H9 (cell line): ENCODE measurements around the gene NR0B2. TPM values are rescaled to one million over a fixed set of nuclear protein-coding genes. Genes with fewer than 3 reads are reported as not detected.
A peak's percentile ranks its signal among the peaks of the same experiment; 100 is the strongest.

Experiments used
- DNase-seq: peaks from one replicate; pipeline ENCODE4 v3.0.0-alpha.2; 2017
- H2AFZ ChIP-seq: one replicate; pipeline ENCODE4 v1.6.1; 2013; ENCODE audit warnings: mild to moderate bottlenecking, low read length, control low read depth, moderate library complexity
- H2AK5ac ChIP-seq: 2 replicates; pipeline ENCODE4 v1.6.1; 2013; ENCODE audit warnings: low read length, control low read depth, mixed read lengths; ENCODE audit not compliant: insufficient read length
- H2BK120ac ChIP-seq: one replicate; pipeline ENCODE4 v1.6.1; 2013; ENCODE audit warnings: low read depth, mild to moderate bottlenecking, low read length, control low read depth, inconsistent platforms; ENCODE audit not compliant: poor library complexity, severe bottlenecking
- H2BK12ac ChIP-seq: 2 replicates; pipeline ENCODE4 v1.6.1; 2013; ENCODE audit warnings: low read length, control low read depth, mixed read lengths, low read depth; ENCODE audit not compliant: insufficient read length
- H2BK15ac ChIP-seq: 2 replicates; pipeline ENCODE4 v1.6.1; 2013; ENCODE audit warnings: low read depth, low read length, control low read depth
- H2BK20ac ChIP-seq: one replicate; pipeline ENCODE4 v1.6.1; 2013; ENCODE audit warnings: low read depth, mild to moderate bottlenecking, low read length, control low read depth, inconsistent platforms; ENCODE audit not compliant: poor library complexity, severe bottlenecking
- H2BK5ac ChIP-seq: 2 replicates; pipeline ENCODE4 v1.6.1; 2013; ENCODE audit warnings: low read length, control low read depth, mixed read lengths; ENCODE audit not compliant: insufficient read length
- H3K14ac ChIP-seq: 2 replicates; pipeline ENCODE4 v1.6.1; 2013; ENCODE audit warnings: low read length, control low read depth; ENCODE audit not compliant: insufficient read depth
- H3K18ac ChIP-seq: 2 replicates; pipeline ENCODE4 v1.6.1; 2013; ENCODE audit warnings: low read depth, mild to moderate bottlenecking, mixed read lengths, low read length, control low read depth; ENCODE audit not compliant: insufficient read length
- H3K23ac ChIP-seq: 2 replicates; pipeline ENCODE4 v1.6.1; 2013; ENCODE audit warnings: low read length, control low read depth, mixed read lengths, low read depth; ENCODE audit not compliant: insufficient read length
- H3K23me2 ChIP-seq: 2 replicates; pipeline ENCODE4 v1.6.1; 2013; ENCODE audit warnings: low read depth, mild to moderate bottlenecking, mixed read lengths, low read length, control low read depth; ENCODE audit not compliant: insufficient read length, poor library complexity, severe bottlenecking
- H3K27ac ChIP-seq: 2 replicates; pipeline ENCODE4 v1.5.1; 2013; ENCODE audit warnings: low read length, control low read depth, mixed read lengths, low read depth; ENCODE audit not compliant: insufficient read length
- H3K27me3 ChIP-seq: 2 replicates; pipeline ENCODE4 v1.6.1; 2013; ENCODE audit warnings: low read length, control low read depth, inconsistent platforms; ENCODE audit not compliant: insufficient read depth
- H3K4ac ChIP-seq: 2 replicates; pipeline ENCODE4 v1.6.1; 2013; ENCODE audit warnings: low read depth, mild to moderate bottlenecking, control low read depth, inconsistent platforms, low read length, moderate library complexity
- H3K4me1 ChIP-seq: 2 replicates; pipeline ENCODE4 v1.6.1; 2013; ENCODE audit warnings: low read length, control low read depth, inconsistent platforms; ENCODE audit not compliant: insufficient read depth
- H3K4me2 ChIP-seq: 2 replicates; pipeline ENCODE4 v1.6.1; 2013; ENCODE audit warnings: low read length, control low read depth, mixed read lengths; ENCODE audit not compliant: insufficient read length, insufficient read depth
- H3K56ac ChIP-seq: 2 replicates; pipeline ENCODE4 v1.6.1; 2013; ENCODE audit warnings: low read depth, mild to moderate bottlenecking, mixed read lengths, low read length, control low read depth; ENCODE audit not compliant: insufficient read length
- H3K79me1 ChIP-seq: 2 replicates; pipeline ENCODE4 v1.6.1; 2013; ENCODE audit warnings: low read depth, mild to moderate bottlenecking, moderate library complexity, low read length, control low read depth, inconsistent platforms; ENCODE audit not compliant: insufficient read depth, poor library complexity, severe bottlenecking
- H3K79me2 ChIP-seq: 2 replicates; pipeline ENCODE4 v1.6.1; 2013; ENCODE audit warnings: low read length, control low read depth, inconsistent platforms; ENCODE audit not compliant: insufficient read depth
- H3K9ac ChIP-seq: 2 replicates; pipeline ENCODE4 v1.6.1; 2013; ENCODE audit warnings: low read length, control low read depth, mixed read lengths; ENCODE audit not compliant: insufficient read length; ENCODE audit errors: extremely low read depth
- H3K9me3 ChIP-seq: one replicate; pipeline ENCODE4 v1.6.1; 2013; ENCODE audit warnings: low read depth, low read length, inconsistent platforms; ENCODE audit not compliant: control insufficient read depth
- H3T11ph ChIP-seq: one replicate; pipeline ENCODE4 v1.6.1; 2013; ENCODE audit warnings: mild to moderate bottlenecking, low read length, control low read depth, inconsistent platforms
- H4K20me1 ChIP-seq: one replicate; pipeline ENCODE4 v1.6.1; 2013; ENCODE audit not compliant: control insufficient read depth, insufficient read length, insufficient read depth
- H4K5ac ChIP-seq: 2 replicates; pipeline ENCODE4 v1.6.1; 2013; ENCODE audit warnings: low read depth, mild to moderate bottlenecking, mixed read lengths, low read length, control low read depth; ENCODE audit not compliant: insufficient read length
- H4K8ac ChIP-seq: replicated peaks from 2 replicates; pipeline ENCODE4 v1.6.1; 2013; ENCODE audit warnings: low read length, control low read depth, mixed read lengths, low read depth; ENCODE audit not compliant: insufficient read length
- H4K91ac ChIP-seq: 2 replicates; pipeline ENCODE4 v1.6.1; 2013; ENCODE audit warnings: low read depth, mild to moderate bottlenecking, moderate library complexity, mixed read lengths, low read length, control low read depth; ENCODE audit not compliant: insufficient read length
- H3K27ac Mint-ChIP-seq, 3 experiments: 2 replicates in 2 of 3; 3 replicates in 1 of 3; pipeline ENCODE4 v1.8.0; 2020 to 2021; ENCODE audit warnings: mixed read lengths in 3 of 3, mild to moderate bottlenecking in 1 of 3, moderate library complexity in 1 of 3
- H3K27me3 Mint-ChIP-seq: 2 replicates; pipeline ENCODE4 v1.8.0; 2021; ENCODE audit warnings: low read depth, mild to moderate bottlenecking, moderate library complexity, mixed read lengths
- H3K36me3 Mint-ChIP-seq, 3 experiments: 2 replicates in 2 of 3; 3 replicates in 1 of 3; pipeline ENCODE4 v1.8.0; 2020 to 2021; ENCODE audit warnings: low read depth in 3 of 3, mixed read lengths in 3 of 3; ENCODE audit not compliant: insufficient read depth in 1 of 3
- H3K4me1 Mint-ChIP-seq, 2 experiments: 2 replicates each; pipeline ENCODE4 v1.8.0; 2020; ENCODE audit warnings: mixed read lengths in 2 of 2
- H3K4me3 Mint-ChIP-seq, 2 experiments: 2 replicates in 1 of 2; 3 replicates in 1 of 2; pipeline ENCODE4 v1.8.0; 2020 to 2021; ENCODE audit warnings: mild to moderate bottlenecking in 2 of 2, mixed read lengths in 2 of 2, moderate library complexity in 1 of 2
- H3K9me3 Mint-ChIP-seq, 2 experiments: 2 replicates in 1 of 2; 3 replicates in 1 of 2; pipeline ENCODE4 v1.8.0; 2020; ENCODE audit warnings: mild to moderate bottlenecking in 2 of 2, mixed read lengths in 2 of 2, moderate library complexity in 1 of 2
- WGBS: extraction: QIAGEN DNeasy Blood & Tissue Kit; methylation state at CpG from one replicate; pipeline ENCODE4 v1.1.7; 2013; ENCODE audit warnings: missing lambda C conversion rate, low lambda C conversion rate, mixed read lengths; ENCODE audit not compliant: insufficient read length; ENCODE audit errors: extremely low coverage; 5-methylcytosine and 5-hydroxymethylcytosine counted together
- total RNA-seq: library from RNA; stranded (reverse); gene quantifications from 2 replicates; pipeline ENCODE4 v1.2.1, GENCODE V29; 2021
- TF ChIP-seq, protein P1 (sequence below): fragments of 200-600 bp; sonication (generic); conservative IDR thresholded peaks from 3 replicates; pipeline ENCODE4 v1.8.0; 2021; ENCODE audit warnings: antibody characterized with exemption, mild to moderate bottlenecking

NR0B2 gene
- total RNA-seq, 1 experiment from 2014 or later, result not detected

DNA sequence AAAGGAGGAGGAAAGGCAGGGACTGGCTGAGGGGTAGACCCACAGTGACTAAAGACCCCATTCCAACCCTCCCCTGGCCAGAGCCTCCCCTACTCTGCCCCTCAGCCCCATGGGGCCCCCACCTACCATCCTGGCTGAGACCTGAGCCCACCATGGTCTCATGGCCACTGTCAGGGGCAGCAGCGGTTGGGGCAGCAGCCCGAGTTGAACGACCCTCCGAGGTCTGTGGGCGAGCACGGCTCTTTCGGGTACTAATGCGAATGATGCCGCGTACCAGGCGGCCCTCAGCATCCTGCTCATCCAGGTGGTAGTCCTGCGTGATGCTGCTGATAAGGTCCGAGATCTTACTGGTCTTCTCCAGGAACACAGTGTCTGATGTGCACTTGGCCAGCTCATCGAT lies 37.4 kb upstream of the NR0B2 start:
- no peak overlapping the region for H3K4me3 Mint-ChIP-seq
- WGBS, result no CpG with 5 or more reads among the region's 14 CpGs
- TF ChIP-seq, protein P1, sequence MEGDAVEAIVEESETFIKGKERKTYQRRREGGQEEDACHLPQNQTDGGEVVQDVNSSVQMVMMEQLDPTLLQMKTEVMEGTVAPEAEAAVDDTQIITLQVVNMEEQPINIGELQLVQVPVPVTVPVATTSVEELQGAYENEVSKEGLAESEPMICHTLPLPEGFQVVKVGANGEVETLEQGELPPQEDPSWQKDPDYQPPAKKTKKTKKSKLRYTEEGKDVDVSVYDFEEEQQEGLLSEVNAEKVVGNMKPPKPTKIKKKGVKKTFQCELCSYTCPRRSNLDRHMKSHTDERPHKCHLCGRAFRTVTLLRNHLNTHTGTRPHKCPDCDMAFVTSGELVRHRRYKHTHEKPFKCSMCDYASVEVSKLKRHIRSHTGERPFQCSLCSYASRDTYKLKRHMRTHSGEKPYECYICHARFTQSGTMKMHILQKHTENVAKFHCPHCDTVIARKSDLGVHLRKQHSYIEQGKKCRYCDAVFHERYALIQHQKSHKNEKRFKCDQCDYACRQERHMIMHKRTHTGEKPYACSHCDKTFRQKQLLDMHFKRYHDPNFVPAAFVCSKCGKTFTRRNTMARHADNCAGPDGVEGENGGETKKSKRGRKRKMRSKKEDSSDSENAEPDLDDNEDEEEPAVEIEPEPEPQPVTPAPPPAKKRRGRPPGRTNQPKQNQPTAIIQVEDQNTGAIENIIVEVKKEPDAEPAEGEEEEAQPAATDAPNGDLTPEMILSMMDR, result no peak

More for the DNA sequence above, 37.4 kb upstream of the NR0B2 start:
- Histone ChIP-seq H3K79me1 (no peaks in the 10 kb centered on the region), H2AFZ (no peak overlapping the region), H3K14ac (no peak overlapping the region), H3K9ac (no peak overlapping the region), H3T11ph (no peak overlapping the region), H2BK15ac (no peak overlapping the region), H3K27me3 (no peaks in the 10 kb centered on the region), H4K5ac (no peak overlapping the region), H2AK5ac (no peak overlapping the region), H3K27ac (no peak overlapping the region), H3K23me2 (no peaks in the 10 kb centered on the region), H3K18ac (no peak overlapping the region), H3K23ac (no peak overlapping the region), H4K91ac (no peak overlapping the region), H4K8ac (no peak overlapping the region), H2BK20ac (no peak overlapping the region), H3K4me2 (no peak overlapping the region), H4K20me1 (no peaks in the 10 kb centered on the region), H3K4me1 (no peaks in the 10 kb centered on the region), H2BK5ac (no peak overlapping the region), H3K56ac (no peak overlapping the region), H2BK120ac (no peak overlapping the region), H3K79me2 (no peaks in the 10 kb centered on the region), H3K4ac (no peak overlapping the region), H2BK12ac (no peak overlapping the region), H3K9me3 (no peaks in the 10 kb centered on the region)
- Mint-ChIP-seq H3K27me3 (no peaks in the 10 kb centered on the region), H3K27ac (peak overlapping the region in 1 of 3 experiments; percentile 91; a peak in 2 of 7 replicates), H3K4me1 (no peaks in the 10 kb centered on the region), H3K36me3 (peaks cover 12 to 48% (median 47%) of the 10 kb centered on the region in 3 experiments; a peak in 6 of 7 replicates), H3K9me3 (no peaks in the 10 kb centered on the region)
- no peak for DNase-seq
